HG03460 (cell line): ENCODE data around the gene NABP2.
A peak's percentile ranks its signal among the peaks of the same experiment; 100 is the strongest.
"Not testable (repeated sequence)": the region's sequence is repeated elsewhere in the genome, so short reads cannot be mapped to it uniquely, and the experiment has no call there.

Source experiments
- ATAC-seq: cut with Tn5 transposase; IDR thresholded peaks from one replicate; pipeline ENCODE4 v1.9.1; 2021; ENCODE audit not compliant: unreplicated experiment

The NABP2 gene

DNA sequence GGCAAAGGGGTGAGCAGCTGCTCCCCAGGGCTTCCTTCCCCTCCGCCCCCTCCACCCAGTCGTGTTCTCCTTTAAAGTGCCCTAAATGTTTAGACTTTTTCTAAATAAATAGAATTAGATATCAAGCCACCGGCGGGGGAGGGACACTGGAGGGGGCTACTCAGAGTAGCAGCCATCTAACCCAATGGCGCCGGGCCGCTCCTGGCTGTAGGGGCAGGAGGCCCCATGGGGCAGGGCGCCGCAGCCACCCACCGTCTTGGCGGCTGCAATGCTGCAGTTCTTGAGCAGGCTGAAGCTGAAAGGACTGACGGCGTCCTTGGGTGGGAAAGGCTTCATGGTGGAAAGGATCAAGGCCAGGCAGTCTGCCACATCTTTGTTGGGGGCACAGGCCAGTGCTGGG is 18.8 kb downstream of the NABP2 start:
- no peak for ATAC-seq

DNA sequence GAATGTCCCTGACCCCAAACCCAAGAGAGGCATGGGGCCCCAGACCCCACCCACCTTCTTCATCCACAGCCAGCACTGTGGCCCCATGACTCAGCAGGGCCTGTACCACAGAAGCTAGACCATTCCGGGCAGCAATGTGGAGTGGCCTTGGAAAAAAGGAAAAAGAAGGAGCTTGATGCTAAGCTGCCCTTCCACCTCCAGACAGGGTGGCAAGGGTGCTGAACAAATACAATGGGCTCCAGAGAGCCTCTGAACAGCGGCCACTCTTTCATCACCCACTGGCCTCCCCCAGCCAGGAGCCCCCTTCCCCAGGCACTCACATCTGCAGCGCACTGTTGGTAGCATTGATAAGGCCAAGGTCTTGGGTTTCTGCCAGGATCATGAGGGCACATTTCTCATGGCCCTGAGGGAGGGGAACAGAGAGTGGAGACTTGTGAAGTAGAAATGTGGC is 19.6 kb downstream of the NABP2 start:
- ATAC-seq, result no peak

DNA sequence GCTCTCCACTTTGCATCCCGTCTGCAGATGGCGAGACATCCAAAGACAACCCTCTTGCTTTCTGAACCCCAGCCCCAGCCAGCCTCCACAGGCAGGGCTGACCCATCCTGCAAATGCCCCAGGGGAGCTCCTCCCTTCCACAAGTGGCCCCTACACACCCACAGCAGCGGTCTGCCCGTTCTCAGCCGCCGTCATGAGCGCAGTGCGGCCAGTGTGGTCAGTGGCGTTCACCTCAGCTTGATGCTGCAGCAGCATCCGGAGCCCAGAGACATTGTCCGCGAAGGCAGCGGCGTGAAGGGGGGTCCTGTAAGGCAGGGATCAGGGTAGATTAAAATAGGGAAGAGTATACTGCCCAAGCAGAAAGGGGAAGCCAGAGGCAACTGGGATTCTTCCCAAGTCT is 20.4 kb downstream of the NABP2 start:
- no peak for ATAC-seq

DNA sequence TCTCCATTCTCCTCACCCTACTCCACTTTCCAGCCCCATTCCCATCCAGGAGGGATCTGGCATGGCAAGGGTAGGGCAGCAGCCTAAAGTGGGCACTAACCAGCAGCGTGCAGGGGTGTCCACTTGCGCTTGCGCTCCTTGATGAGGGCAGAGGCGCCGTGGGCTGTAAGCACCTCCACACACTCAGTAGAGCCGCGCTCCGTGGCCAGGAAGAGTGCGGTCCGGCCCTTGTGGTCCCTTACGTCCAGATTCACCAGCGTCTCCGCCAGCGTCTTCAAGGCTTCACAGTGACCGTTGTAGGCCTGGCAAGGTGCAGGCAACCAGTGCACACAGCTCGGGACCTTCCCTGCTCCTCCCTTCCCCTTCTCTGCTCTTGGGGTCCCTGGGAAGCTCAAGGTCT is 23.8 kb downstream of the NABP2 start:
- no peak for ATAC-seq

DNA sequence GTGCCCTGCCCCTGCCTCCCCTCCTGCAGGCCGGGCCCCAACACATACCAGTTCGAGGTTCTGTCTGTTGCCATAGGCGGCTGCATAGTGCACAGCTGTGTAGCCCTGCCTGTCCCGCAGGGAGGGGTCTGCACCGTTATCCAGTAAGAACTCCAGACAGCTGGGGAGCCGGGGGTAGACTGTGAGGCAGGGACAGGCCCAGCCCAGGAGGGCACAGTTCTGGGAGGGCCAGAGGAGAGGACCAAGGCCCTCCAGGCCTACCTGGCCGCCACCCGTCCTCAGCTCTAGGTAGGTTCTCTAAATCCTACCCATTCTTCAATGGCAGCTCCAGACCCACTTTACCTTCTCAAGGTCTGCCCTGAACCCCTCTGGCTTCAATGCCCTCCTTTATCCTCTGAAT is 24.6 kb downstream of the NABP2 start:
- ATAC-seq, result no peak

DNA sequence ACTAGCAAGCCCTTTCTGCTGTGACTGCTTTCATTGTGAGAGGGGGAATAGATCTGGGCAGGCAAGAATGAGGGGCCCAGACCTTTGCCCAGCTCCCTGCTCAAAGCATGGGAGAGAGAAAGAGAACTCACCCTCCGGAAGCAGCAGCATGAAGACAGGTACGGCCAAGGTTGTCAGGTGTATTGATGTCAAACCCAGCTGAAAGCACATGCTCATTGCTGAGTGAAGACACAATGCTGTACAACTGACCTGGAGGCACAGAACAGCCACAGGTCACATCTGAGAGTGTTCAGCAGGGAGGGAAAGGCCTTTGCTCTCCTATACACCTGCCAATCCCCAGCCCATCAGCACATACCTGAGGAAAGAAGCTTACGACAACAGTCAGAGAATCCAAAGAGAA is 28.5 kb downstream of the NABP2 start:
- ATAC-seq, result no peak

DNA sequence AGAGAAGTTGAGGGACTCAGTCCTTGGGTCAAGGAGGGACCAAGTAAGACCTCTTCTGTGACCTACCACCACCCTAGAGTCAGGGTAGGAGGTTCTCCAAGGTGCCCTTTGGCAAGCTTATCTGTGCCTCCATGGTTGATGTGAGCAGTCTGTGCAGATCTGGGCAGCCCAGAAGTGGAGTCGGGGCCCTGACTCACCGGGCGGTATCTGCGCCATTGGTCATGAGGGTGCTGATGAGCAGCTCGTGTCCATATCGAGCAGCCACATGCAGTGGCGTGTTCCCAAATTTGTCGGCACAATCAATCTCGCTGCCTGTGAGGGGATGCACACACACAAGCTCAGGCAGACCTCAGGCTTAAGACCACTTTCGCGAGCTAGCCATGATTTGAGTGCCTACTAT is 28.9 kb downstream of the NABP2 start:
- ATAC-seq, result no peak

DNA sequence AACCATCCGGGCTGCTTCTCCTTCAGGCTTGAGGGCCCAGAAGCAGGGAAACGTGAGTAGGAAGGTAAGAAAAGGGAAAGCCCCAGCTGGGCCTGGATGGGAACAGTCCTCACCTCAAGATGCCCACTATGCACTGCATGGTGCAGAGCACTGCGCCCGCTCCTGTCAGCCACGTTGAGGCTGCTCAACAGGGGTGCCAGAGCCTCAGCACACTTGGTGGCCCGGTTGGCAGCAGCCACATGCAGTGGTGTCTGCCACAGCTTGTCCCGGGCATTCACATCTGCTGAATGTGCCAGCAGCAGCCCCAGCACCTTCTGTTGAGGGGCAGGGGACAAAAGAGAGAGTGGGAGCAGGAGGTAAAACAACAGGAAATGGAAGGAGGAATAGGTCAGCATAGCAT is 31.5 kb downstream of the NABP2 start:
- ATAC-seq, result no peak

DNA sequence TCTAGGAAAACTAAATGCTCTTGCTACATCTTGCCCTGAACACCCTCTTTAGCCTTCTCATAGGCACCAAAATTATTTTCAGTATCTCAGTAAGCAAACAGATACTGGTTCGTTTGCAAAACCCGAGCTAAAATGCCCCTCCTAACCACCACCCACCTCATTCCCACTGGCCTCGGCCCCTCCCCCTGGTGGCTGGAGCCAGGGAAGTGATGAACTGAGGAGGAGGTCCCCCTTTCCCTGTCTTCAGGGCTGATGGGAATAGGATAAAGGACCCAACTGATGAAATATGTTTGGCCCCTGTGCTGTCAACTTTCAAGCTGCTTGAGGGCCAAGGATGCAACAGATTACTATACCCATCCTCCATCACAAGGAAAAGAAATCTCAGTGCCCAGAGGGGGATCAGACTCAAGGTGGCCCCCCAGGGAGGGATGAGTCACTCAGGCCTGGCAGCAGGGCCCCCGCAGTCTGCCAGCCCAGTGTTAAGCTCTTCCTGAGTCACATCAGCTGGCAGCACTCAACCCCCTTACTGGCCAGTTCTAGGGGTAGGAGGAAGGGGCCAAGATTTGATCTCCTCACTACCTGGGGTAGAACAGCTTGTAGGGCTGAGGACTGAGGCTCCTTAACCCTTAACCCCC is 32.3 kb downstream of the NABP2 start:
- no peak for ATAC-seq

DNA sequence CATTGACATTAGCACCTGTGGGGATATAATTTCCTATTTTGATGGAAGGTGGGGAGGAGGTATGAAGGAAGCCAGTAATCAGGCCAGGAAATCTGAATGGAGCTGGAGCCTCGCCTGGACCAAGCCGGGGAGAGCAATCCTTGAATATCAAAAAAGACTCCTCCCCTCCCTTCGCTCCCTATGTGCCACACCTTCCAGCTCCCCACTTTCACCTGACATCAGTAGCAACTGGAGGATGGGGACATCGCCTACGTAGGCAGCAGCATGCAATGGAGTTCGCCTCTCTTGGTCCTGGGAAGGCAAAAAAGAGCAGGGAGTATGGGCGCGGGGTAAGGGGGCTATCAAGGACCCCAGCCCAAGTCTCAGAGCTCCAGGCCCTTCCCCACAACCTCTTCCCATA is 32.9 kb downstream of the NABP2 start:
- no peak for ATAC-seq

DNA sequence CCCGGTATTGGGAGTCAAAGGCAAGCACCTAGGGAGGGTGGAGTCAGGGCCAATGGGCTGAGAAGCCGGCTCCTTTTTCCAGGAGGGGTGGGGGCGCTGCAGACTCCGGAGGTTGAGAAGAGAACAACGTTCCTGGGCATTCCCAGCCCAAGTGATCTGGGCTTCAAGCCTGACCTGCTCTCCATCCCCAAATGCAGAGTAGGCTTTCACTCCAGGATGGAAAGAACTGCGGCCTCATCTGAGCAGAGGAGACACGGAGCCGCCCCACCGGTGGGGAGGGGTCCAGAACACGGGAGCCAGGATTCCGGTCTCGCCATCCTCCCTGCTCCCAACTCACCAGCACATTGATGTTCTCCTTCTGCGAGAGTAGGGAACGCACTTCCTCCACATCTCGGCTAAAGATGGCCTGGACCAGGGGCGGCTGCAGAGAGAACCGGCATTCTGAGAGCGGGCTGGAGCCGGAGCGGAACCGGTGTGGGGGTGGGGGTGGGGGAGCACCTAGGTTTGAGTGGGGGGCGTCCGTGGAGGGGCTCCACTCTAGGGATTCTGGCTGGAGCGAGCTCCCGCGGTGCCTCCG is 33.4 kb downstream of the NABP2 start:
- ATAC-seq, result no peak

DNA sequence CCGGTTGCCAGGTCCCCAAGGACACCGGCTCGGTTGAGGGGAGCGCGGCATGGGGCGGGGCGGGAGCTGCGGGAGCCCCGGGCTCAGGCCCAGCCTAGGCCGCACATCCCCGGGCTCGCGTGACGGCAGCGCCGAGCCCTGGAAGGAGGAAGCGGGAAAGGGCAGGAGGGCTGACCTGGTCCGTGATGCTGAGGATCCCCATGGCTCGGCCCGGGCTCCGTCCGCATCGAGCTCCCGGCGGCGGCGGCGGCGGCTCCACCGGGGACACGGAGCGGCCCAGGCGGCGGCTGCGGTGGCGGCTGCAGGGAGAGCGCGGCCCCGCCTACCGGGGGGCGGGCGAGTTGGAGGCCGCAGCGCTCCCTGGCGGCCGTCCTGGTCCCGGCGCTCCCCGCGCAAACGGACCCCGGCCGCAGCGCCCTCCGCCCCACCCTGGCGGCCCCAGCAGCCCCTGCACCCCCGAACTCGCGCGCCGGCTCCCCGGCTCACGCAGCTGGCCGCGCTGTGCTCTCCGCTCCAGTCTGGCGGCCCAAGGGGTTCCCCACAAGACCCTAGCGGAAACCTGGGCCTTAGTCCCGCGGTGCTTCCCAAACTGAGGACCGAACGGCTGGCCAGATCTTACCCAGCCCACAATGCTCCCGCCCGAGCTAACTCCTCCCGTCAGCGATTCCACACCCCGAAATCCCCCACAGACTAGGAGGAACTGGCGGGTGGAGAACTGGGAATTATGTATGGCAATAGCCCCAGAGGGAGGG is 34.1 kb downstream of the NABP2 start, which contains the start of gene ANKRD52:
Gene ANKRD52, minus strand, starts transcription at position 317 of the 752 bp plus-strand sequence. Its CDS starts 115 bp downstream, at position 202.
- ATAC-seq, result peak; percentile 84

DNA sequence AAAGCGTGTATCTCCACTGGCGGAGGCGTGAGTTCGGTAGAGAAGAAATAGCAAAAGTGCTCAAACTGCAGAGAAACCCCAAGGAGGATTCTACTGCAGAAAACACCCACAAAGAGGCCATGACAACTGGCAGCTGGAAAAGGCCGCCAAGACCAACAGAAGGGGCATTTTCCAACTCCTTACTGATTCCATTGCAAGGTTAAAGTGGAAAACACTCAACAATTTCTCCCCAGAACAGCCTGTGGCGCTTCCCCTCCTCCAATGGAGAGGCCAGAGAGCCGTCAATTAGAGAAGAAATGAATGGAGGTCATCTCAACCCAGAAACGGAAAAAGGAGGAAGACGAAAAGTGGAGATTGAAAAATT is 34.7 kb downstream of the NABP2 start:
- no peak for ATAC-seq

DNA sequence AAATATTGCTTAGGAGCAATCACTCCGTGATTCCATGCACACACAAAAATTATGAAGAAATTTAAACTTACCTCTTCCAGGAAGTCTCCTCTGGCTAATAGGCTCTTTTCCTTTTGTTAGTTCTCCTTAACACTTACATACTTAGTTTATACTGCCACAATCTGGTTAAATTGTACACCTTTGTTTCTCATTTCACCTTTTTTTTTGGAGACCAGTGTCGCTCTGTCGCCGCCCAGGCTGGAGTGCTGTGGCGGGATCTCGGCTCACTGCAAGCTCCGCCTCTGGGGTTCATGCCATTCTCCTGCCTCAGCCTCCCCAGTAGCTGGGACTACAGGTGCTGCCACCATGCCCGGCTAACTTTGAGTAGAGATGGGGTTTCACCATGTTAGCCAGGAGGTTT is 36.2 kb downstream of the NABP2 start:
- no peak for ATAC-seq

DNA sequence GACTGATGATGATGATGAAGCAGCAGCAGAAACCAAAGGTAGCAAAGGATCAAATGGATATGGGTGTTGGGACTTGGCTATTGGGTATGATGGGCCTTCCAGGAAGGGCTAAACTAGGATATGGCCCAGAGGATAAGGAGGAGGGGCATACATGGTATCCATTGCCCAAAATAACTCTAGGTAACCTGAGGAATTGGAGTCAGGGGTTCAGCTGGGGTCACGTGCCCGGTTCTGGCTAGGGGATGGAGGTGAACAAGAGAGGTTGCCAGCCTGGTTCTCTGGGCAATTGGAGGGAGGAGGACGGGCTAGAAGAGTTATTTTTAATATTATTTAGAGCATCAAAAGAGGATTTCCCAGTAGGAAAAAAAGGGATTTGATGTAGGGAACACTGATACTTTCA is 36.8 kb downstream of the NABP2 start:
- ATAC-seq, result no peak

DNA sequence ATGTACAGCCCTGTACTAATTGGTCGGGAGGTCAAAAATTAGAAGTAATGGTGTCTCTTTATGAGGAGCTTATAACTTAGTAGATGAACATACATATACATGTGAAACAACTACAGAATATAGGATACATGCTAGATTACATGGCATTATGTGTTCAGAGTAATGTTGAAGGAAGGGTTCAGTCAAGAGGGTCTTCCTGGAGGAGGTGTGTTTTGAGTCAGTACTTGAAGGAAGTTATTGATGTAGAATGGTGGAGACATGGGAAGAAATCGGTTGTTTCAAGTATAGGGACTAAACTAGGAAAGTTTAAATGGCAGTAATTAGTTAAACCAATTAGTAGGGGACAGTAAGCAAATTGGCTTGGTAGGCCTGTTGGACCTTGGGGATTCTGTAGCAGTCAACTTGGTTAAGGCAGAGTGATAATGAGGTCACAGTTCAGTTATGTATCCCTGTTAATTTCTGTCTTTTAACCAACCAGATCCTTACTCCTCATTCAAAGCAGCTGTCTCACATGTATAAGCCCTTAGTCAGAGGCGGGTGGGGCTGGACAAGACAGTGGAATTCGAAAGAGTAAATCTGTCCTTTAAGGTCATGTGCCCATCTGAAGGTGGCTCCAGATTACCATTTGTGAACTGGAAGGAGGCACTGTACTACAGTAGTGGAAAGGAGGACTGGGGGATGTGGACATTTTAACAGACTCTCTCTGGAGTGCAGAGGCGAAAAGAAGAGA is 37.5 kb downstream of the NABP2 start:
- no peak for ATAC-seq

DNA sequence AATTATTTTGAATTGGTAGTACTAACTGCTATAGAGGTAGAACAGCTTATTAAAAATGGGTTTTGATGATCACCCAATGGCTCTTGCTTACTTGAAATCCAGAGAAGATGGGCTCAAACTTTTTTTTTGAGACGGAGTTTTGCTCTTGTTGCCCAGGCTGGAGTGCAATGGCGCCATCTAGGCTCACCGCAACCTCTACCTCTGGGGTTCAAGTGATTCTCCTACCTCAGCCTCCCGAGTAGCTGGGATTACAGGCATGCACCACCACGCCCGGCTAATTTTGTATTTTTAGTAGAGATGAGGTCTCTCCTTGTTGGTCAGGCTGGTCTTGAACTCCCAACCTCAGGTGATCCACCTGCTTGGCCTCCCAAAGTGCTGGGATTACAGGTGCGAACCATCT is 38.8 kb downstream of the NABP2 start:
- not testable (repeated sequence) for ATAC-seq

DNA sequence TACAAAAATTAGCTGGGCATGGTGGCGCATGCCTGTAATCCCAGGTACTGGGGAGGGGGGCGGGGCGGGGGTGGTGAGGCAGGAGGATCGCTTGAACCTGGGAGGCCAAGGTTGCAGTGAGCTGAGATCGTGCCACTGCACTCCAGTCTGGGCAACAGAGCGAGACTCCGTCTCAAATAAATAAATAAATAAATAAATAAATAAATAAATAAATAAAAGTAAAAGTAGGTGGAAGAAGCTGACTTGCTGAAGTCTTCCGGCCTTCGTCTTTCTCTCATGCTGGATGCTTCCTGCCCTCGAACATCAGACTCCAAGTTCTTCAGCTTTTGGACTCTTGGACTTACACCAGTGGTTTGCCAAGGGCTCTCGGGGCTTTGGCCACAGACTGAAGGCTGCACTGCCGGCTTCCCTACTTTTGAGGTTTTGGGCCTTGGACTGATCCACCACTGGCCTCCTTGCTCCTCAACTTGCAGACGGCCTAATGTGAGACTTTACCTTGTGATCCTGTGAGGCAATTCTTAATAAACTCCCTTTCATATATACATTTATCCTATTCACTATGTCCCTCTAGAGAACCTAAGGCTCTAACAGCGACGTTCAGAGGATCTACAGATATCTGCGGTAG is 42.0 kb downstream of the NABP2 start:
- ATAC-seq, result not testable (repeated sequence)

DNA sequence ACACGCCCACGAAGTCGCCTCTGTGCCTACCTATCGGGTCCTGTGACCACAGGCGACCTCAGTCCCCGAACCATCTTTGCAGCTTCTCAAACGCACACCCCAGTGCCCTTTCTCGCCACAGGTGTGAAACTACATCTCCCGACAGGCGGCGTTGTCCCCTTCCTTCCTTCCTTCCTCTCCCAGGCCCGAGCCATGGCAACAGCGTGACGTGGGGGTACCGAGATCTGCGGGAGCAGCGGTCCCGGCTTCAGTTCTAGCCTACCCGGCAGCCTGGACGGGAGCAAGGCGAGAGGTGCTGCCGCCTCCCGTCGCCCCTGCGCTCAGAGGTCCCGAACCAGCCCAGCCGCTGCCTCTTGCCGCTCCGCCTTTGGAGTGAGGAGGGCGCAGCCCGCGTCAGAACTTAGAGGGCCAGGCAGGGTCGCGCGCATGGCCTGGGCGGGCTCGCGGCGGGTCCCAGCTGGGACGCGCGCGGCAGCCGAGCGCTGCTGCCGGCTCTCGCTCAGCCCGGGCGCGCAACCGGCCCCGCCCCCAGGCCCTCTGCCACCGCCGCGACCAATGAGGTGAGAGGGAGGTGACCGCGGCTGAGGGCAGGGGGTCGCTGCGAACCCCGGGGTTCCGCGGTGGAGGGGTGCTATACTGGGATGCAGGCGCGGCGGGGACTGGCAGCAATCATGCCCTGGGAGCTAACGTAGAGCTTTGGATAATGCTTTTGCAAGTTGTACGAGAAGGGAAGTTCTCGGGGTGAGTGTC is 42.7 kb downstream of the NABP2 start, which contains the start of gene COQ10A:
Gene COQ10A, plus strand, starts transcription at position 250 of the 750 bp plus-strand sequence. Its CDS starts 177 bp downstream, at position 427.
- peak; percentile 85 for ATAC-seq

DNA sequence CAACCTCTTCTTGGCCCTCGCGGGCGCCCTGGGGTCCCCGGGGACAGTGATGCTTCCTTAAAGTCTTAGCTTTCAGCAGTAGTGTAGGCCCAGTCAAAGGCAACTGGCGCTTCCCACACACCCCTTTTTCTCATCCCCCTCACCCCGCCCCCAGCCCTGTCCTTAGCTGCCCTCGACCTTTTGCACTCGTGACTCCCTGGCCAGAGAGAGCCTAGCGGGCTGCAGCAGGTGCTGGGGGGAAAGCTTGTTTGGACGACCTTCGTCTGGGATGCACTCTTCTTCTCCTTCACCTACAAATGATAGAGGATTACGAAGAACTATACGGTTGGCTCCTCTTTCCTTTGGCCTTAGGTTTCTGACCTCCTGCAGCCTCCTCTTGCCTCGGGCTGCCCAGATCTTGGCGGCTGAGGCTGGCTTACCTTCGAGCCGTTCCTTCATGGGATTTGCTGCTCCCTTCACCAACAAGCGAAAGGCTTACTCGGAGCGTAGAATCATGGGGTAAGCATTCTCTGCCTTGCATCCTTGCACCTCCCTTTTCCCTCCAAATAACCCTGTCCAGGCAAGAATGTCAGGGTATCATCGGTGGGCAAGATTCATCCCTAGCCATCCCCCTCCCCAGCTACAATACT is 43.4 kb downstream of the NABP2 start:
- ATAC-seq, result peak; percentile 15
